Smooth muscle cell (in vitro differentiated cells): ENCODE data around the gene ATP5PO. TPM values are rescaled to one million over a fixed set of nuclear protein-coding genes. Genes with fewer than 3 reads are reported as not detected.

ENCODE experiments used
- DNase-seq: peaks from one replicate; lab custom pipeline; 2025; ENCODE audit not compliant: unreplicated experiment; lab: John Stamatoyannopoulos, UW
- H2AFZ ChIP-seq: fragments of 200-600 bp; sonication (generic); 2 replicates; pipeline ENCODE4 v1.6.0; 2016; ENCODE audit warnings: antibody characterized with exemption, low read depth, mild to moderate bottlenecking
- H3F3A ChIP-seq: fragments of 200-600 bp; sonication (generic); 2 replicates; pipeline ENCODE4 v1.6.0; 2017; ENCODE audit warnings: antibody characterized with exemption, low read depth
- H3K27ac ChIP-seq: fragments of 200-600 bp; sonication (generic); 2 replicates; pipeline ENCODE4 v1.5.1; 2016; ENCODE audit warnings: low read depth, mild to moderate bottlenecking
- H3K27me3 ChIP-seq: fragments of 200-600 bp; sonication (generic); 2 replicates; pipeline ENCODE4 v1.6.1; 2016; ENCODE audit warnings: low read depth, mild to moderate bottlenecking
- H3K36me3 ChIP-seq: fragments of 200-600 bp; sonication (generic); 2 replicates; pipeline ENCODE4 v1.5.1; 2016; ENCODE audit warnings: low read depth
- H3K4me1 ChIP-seq: fragments of 200-600 bp; sonication (generic); 2 replicates; pipeline ENCODE4 v1.5.1; 2016; ENCODE audit warnings: low read depth
- H3K4me2 ChIP-seq: fragments of 200-600 bp; sonication (generic); 2 replicates; pipeline ENCODE4 v1.6.0; 2016; ENCODE audit warnings: mild to moderate bottlenecking
- H3K4me3 ChIP-seq: fragments of 200-600 bp; sonication (generic); 2 replicates; pipeline ENCODE4 v1.5.1; 2016; ENCODE audit warnings: mild to moderate bottlenecking
- H3K79me2 ChIP-seq: fragments of 200-600 bp; sonication (generic); 2 replicates; pipeline ENCODE4 v1.6.0; 2016; ENCODE audit warnings: low read depth, mild to moderate bottlenecking
- H3K9ac ChIP-seq: fragments of 200-600 bp; sonication (generic); 2 replicates; pipeline ENCODE4 v1.6.0; 2016; ENCODE audit warnings: low read depth
- H3K9me3 ChIP-seq: fragments of 200-600 bp; sonication (generic); replicated peaks from 2 replicates; pipeline ENCODE4 v1.5.1; 2016; ENCODE audit warnings: low read depth
- H4K20me1 ChIP-seq: fragments of 200-600 bp; sonication (generic); 2 replicates; pipeline ENCODE4 v1.6.0; 2016; ENCODE audit warnings: low read depth
- CTCF ChIP-seq: fragments of 200-600 bp; sonication (generic); IDR thresholded peaks from 2 replicates; pipeline ENCODE4 v1.5.1; 2017; ENCODE audit warnings: borderline replicate concordance, mild to moderate bottlenecking, antibody characterized with exemption; ENCODE audit not compliant: insufficient read depth, poor library complexity, severe bottlenecking
- WGBS: methylation state at CpG from one replicate; pipeline ENCODE4 v1.1.7; 2016; ENCODE audit warnings: low lambda C conversion rate; 5-methylcytosine and 5-hydroxymethylcytosine counted together
- polyA plus RNA-seq: library from polyadenylated mRNA; unstranded; fragments of >200 nt; fragmentation: Nextera tagmentation; extraction: Ambion mirVana; gene quantifications from 2 replicates; pipeline ENCODE4 v1.2.1, GENCODE V29; 2016
- total RNA-seq: library from RNA; depleted of rRNA; stranded (reverse); fragments of >200 nt; gene quantifications from 2 replicates; pipeline ENCODE4 v1.2.3, GENCODE V29; 2014

The ATP5PO gene
- total and polyA plus RNA-seq, 2 experiments from 2014 or later: 226 to 363 TPM

- no peaks in the 10 kb centered on the region for H4K20me1 ChIP-seq
- H3K9ac ChIP-seq: no peak overlapping the region
- H3F3A ChIP-seq: no peaks in the 10 kb centered on the region
- peak overlapping the region; percentile 42 for H3K4me2 ChIP-seq
- H3K4me1 ChIP-seq: no peaks in the 10 kb centered on the region
- no peak overlapping the region for H3K27ac ChIP-seq
- peak; percentile 88 for TF ChIP-seq CTCF
- no peaks in the 10 kb centered on the region for H3K9me3 ChIP-seq
- no peaks in the 10 kb centered on the region for H3K79me2 ChIP-seq
- no peak overlapping the region for H3K4me3 ChIP-seq
- 33% methylated on average over 13 of the region's 13 CpGs for WGBS
- peak overlapping the region; percentile 37 for H2AFZ ChIP-seq
- H3K27me3 ChIP-seq: peaks cover 2% of the 10 kb centered on the region
- no peaks in the 10 kb centered on the region for H3K36me3 ChIP-seq
- peak; percentile 62 for DNase-seq
Measured at GRCh38 chr21:33924079-33924765, 8.6 kb upstream of the ATP5PO start.

GRCh38 chr21:33917421-33917820, 1.8 kb upstream of the ATP5PO start:
- Histone ChIP-seq H3K4me2 (no peak overlapping the region), H3K9me3 (no peaks in the 10 kb centered on the region), H3K9ac (no peak overlapping the region), H3K27me3 (peaks cover 2% of the 10 kb centered on the region), H3K27ac (no peak overlapping the region), H3K79me2 (peaks cover 29% of the 10 kb centered on the region), H3K36me3 (peaks cover 7% of the 10 kb centered on the region), H3K4me1 (peaks cover 12% of the 10 kb centered on the region), H4K20me1 (no peaks in the 10 kb centered on the region), H3K4me3 (no peak overlapping the region), H2AFZ (no peak overlapping the region), H3F3A (no peaks in the 10 kb centered on the region)
- no peak for DNase-seq
- no peak for TF ChIP-seq CTCF
- 94% methylated on average over 4 of the region's 4 CpGs for WGBS

GRCh38 chr21:33916200-33916567, 580 bp upstream of the ATP5PO start:
- H3F3A ChIP-seq: no peaks in the 10 kb centered on the region
- H3K27ac ChIP-seq: no peak overlapping the region
- H3K4me1 ChIP-seq: peaks cover 12% of the 10 kb centered on the region
- H3K9ac ChIP-seq: no peak overlapping the region
- no peaks in the 10 kb centered on the region for H3K27me3 ChIP-seq
- no peak for DNase-seq
- peak overlapping the region; percentile 88 for H3K4me3 ChIP-seq
- no peak for TF ChIP-seq CTCF
- H4K20me1 ChIP-seq: no peaks in the 10 kb centered on the region
- H3K9me3 ChIP-seq: no peaks in the 10 kb centered on the region
- WGBS: 61% methylated on average over 5 of the region's 5 CpGs
- H2AFZ ChIP-seq: peak overlapping the region; percentile 94
- H3K4me2 ChIP-seq: peak overlapping the region; percentile 88
- H3K79me2 ChIP-seq: peaks cover 33% of the 10 kb centered on the region
- H3K36me3 ChIP-seq: peaks cover 9% of the 10 kb centered on the region

GRCh38 chr21:33914188-33914587, 1.4 kb downstream of the ATP5PO start:
- H3K27ac ChIP-seq: no peak overlapping the region
- no peaks in the 10 kb centered on the region for H3K9me3 ChIP-seq
- peaks cover 12% of the 10 kb centered on the region for H3K4me1 ChIP-seq
- H3F3A ChIP-seq: no peaks in the 10 kb centered on the region
- peaks cover 12% of the 10 kb centered on the region for H4K20me1 ChIP-seq
- H3K79me2 ChIP-seq: peaks cover 33% of the 10 kb centered on the region
- H3K9ac ChIP-seq: peak overlapping the region; percentile 82
- H3K27me3 ChIP-seq: no peaks in the 10 kb centered on the region
- WGBS: 94% methylated on average over 5 of the region's 5 CpGs
- DNase-seq: no peak
- peak overlapping the region; percentile 88 for H3K4me3 ChIP-seq
- H3K4me2 ChIP-seq: peak overlapping the region; percentile 88
- peaks cover 20% of the 10 kb centered on the region for H3K36me3 ChIP-seq
- TF ChIP-seq CTCF: no peak
- H2AFZ ChIP-seq: no peak overlapping the region
